Endothelial cell of umbilical vein (primary cell): Measurements from ENCODE around the gene GPR33. TPM values are rescaled to one million over a fixed set of nuclear protein-coding genes. Genes with fewer than 3 reads are reported as not detected.

Experiments used
- BruUV-seq: library from RNA; stranded (reverse); fragments of 400-500 nt; replicated peaks from 2 replicates; lab custom pipeline; 2021; lab: Mats Ljungman, UMichigan
- CTCF ChIA-PET: fragments of 300-600, 350-600 bp; sonication (Branson Sonifier 250); formaldehyde crosslinking; loops from one replicate; lab custom pipeline; 2021; ENCODE audit warnings: antibody characterized with exemption, inconsistent platforms; lab: Charles Lee
- POLR2A ChIA-PET: fragments of 300-600, 350-600 bp; sonication (Branson Sonifier 250); formaldehyde crosslinking; loops from one replicate; lab custom pipeline; 2021; ENCODE audit warnings: antibody characterized with exemption, inconsistent platforms; lab: Charles Lee
- DNase-seq: peaks from one replicate; pipeline ENCODE4 v3.0.0-alpha.2; 2011; ENCODE audit warnings: low read depth, low spot score
- FAIRE-seq: peaks from 2 replicates; lab custom pipeline; 2011; peaks lifted over from hg19 to GRCh38; lab: Jason Lieb, UNC
- H2AFZ ChIP-seq: 2 replicates; pipeline ENCODE4 v1.6.0; 2012; ENCODE audit warnings: low read depth, low read length, control low read depth, inconsistent platforms
- H3K27ac ChIP-seq: 2 replicates; pipeline ENCODE4 v1.5.1; 2011; ENCODE audit warnings: low read depth, mild to moderate bottlenecking, control low read depth, low read length, moderate library complexity; ENCODE audit not compliant: insufficient read depth
- H3K27me3 ChIP-seq, 2 experiments: 2 replicates each; pipeline versions ENCODE4 v1.6.0 to v1.6.1; 2011; ENCODE audit warnings: low read length in 2 of 2, mixed read lengths in 1 of 2; ENCODE audit not compliant: control insufficient read depth in 2 of 2, insufficient read depth in 2 of 2
- H3K36me3 ChIP-seq, 2 experiments: 2 replicates in 1 of 2; 3 replicates in 1 of 2; pipeline ENCODE4 v1.5.1; 2011; ENCODE audit warnings: low read length in 2 of 2, mild to moderate bottlenecking in 1 of 2, moderate library complexity in 1 of 2; ENCODE audit not compliant: control insufficient read depth in 2 of 2, insufficient read depth in 2 of 2; ENCODE audit errors: extremely low read depth in 1 of 2
- H3K4me1 ChIP-seq: 3 replicates; pipeline ENCODE4 v1.5.1; 2011; ENCODE audit warnings: mild to moderate bottlenecking, low read length; ENCODE audit not compliant: control insufficient read depth, insufficient read depth; ENCODE audit errors: extremely low read depth
- H3K4me2 ChIP-seq: 2 replicates; pipeline ENCODE4 v1.6.1; 2011; ENCODE audit warnings: low read length, control low read depth, mixed read lengths; ENCODE audit not compliant: insufficient read depth
- H3K4me3 ChIP-seq, 3 experiments: fragments of 200-600 bp in 1 of 3; sonication (generic), shearing (Covaris generic) in 1 of 3; replicated peaks in 1 of 3; 2 replicates each; pipeline ENCODE4 v1.5.1; 2011 to 2016; ENCODE audit warnings: control low read depth in 3 of 3, low read length in 3 of 3, mild to moderate bottlenecking in 2 of 3, inconsistent platforms in 1 of 3, low read depth in 1 of 3, moderate library complexity in 1 of 3; ENCODE audit not compliant: insufficient read depth in 1 of 3
- H3K79me2 ChIP-seq: 2 replicates; pipeline ENCODE4 v1.6.0; 2012; ENCODE audit warnings: low read length, inconsistent platforms; ENCODE audit not compliant: control insufficient read depth, insufficient read depth
- H3K9ac ChIP-seq: replicated peaks from 2 replicates; pipeline ENCODE3; 2011; ENCODE audit warnings: low read length, control low read depth; ENCODE audit not compliant: insufficient read depth; ENCODE audit errors: extremely low read depth
- H3K9me1 ChIP-seq: replicated peaks from 3 replicates; pipeline ENCODE4 v1.6.0; 2011; ENCODE audit warnings: mild to moderate bottlenecking, low read length; ENCODE audit not compliant: control insufficient read depth, insufficient read depth; ENCODE audit errors: extremely low read depth
- H3K9me3 ChIP-seq: replicated peaks from 2 replicates; pipeline ENCODE4 v1.5.1; 2012; ENCODE audit warnings: low read length, inconsistent platforms; ENCODE audit not compliant: control insufficient read depth, insufficient read depth
- H4K20me1 ChIP-seq: replicated peaks from 2 replicates; pipeline ENCODE3; 2011; ENCODE audit warnings: mild to moderate bottlenecking, low read length; ENCODE audit not compliant: control insufficient read depth, insufficient read depth; ENCODE audit errors: extremely low read depth
- EZH2 ChIP-seq: IDR thresholded peaks from 2 replicates; pipeline ENCODE4 v1.6.1; 2012; ENCODE audit warnings: borderline replicate concordance, low read depth, mild to moderate bottlenecking, moderate library complexity, low read length, inconsistent platforms; ENCODE audit not compliant: severe bottlenecking
- FOS ChIP-seq: IDR thresholded peaks from 2 replicates; pipeline ENCODE4 v1.6.1; 2011; ENCODE audit warnings: mild to moderate bottlenecking, low read length, moderate library complexity, borderline replicate concordance; ENCODE audit not compliant: insufficient read depth
- GATA2 ChIP-seq: IDR thresholded peaks from 2 replicates; pipeline ENCODE4 v1.7.0; 2011; ENCODE audit warnings: low read depth, mild to moderate bottlenecking, moderate library complexity, mixed read lengths, low read length; ENCODE audit not compliant: insufficient read length, insufficient read depth
- JUN ChIP-seq: IDR thresholded peaks from 2 replicates; pipeline ENCODE4 v1.6.1; 2011; ENCODE audit warnings: borderline replicate concordance, low read depth; ENCODE audit not compliant: insufficient read length, insufficient read depth
- MYC ChIP-seq: IDR thresholded peaks from one replicate; pipeline ENCODE4 v1.6.1; 2011; ENCODE audit warnings: mild to moderate bottlenecking, low read depth, low read length
- POLR2A ChIP-seq: IDR thresholded peaks from 2 replicates; pipeline ENCODE4 v1.6.1; 2012; ENCODE audit warnings: low read depth, mild to moderate bottlenecking, control low read depth, low read length
- POLR2AphosphoS5 ChIP-seq: IDR thresholded peaks from 2 replicates; pipeline ENCODE4 v1.6.1; 2012; ENCODE audit warnings: low read depth, mild to moderate bottlenecking, control low read depth, low read length, moderate library complexity; ENCODE audit not compliant: insufficient read depth
- dilution Hi-C: fragments of 300-500 bp; cut with MboI; formaldehyde crosslinking; loops from one replicate; pipeline ENCODE4 v1.15.0; 2019; ENCODE audit warnings: low sequenced_read_pairs; ENCODE audit not compliant: extremely low pct_ligation_motif_present
- intact Hi-C: fragments of 100-400 bp; cut with micrococcal nuclease; formaldehyde crosslinking; loops from one replicate; pipeline ENCODE4 v1.10.0; 2022
- polyA plus RNA-seq, 4 experiments: library from polyadenylated mRNA; depleted of rRNA in 3 of 4; stranded (reverse) in 3 of 4; unstranded in 1 of 4; fragments of >200 nt; gene quantifications; 2 replicates each; pipeline versions ENCODE4 v1.2.1 to v1.2.3, GENCODE V29; 2011 to 2012; ENCODE audit warnings: missing spikeins in 1 of 4
- total RNA-seq: library from RNA; stranded (reverse); gene quantifications from 2 replicates; pipeline ENCODE4 v1.2.3, GENCODE V29; 2021
- TF ChIP-seq, protein P1 (sequence below): IDR thresholded peaks from 2 replicates; pipeline ENCODE4 v1.6.1; 2011; ENCODE audit not compliant: insufficient read depth, insufficient read length
- TF ChIP-seq, protein P2 (sequence below), 2 donors: IDR thresholded peaks; 1 replicate in 1 of 2; 2 replicates in 1 of 2; pipeline ENCODE4 v1.5.1; 2011; ENCODE audit warnings: low read length in 2 of 2, mild to moderate bottlenecking in 2 of 2, moderate library complexity in 2 of 2, control low read depth in 1 of 2, inconsistent platforms in 1 of 2, low read depth in 1 of 2; ENCODE audit not compliant: insufficient read depth in 1 of 2; ENCODE audit errors: extremely low read depth in 1 of 2

GPR33 gene
- total and polyA plus RNA-seq, 2 donors (not counting 3 experiments of a cell fraction or from before 2014, with no cell fraction given) = not detected

DNA sequence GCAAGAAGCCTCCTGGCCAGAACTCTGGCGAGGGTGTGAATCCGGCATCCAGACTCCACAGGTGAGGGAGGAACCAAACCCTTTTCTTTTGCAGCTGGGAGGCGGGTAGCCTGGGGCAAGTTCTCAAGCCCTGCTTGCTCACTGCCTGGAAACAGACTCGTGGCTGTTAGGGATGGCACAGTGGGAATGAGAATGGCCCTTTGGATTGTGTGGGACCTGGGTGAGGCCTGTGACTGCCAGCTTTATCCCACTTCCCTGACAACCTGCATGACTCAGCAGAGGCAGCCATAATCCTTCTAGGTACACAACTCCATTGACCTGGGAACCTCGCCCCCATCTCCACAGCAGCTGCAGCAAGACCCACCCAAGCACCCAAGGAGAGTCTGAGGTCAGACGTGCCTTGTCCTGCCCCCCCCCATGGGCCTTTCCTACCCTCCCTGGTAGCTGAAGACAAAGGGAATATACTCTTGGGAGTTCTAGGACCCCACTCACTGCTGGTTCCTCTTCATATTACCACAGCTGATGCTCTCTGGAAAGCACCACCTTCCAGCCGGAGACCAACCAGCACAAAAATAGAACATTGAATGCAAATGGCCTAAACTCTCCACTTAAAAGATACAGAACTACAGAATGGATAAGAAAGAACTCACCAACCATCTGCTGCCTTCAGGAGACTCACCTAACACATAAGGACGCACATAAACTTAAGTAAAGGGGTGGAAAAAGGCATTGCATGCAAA is 5.1 kb upstream of the GPR33 start:
- no peak overlapping the region for H3K4me3 ChIP-seq
- no TSS peak for BruUV-seq
- no peaks in the 10 kb centered on the region for H3K79me2 ChIP-seq
- H3K9ac ChIP-seq = no peak overlapping the region
- no peak overlapping the region for H2AFZ ChIP-seq
- H3K9me1 ChIP-seq = no peaks in the 10 kb centered on the region
- H3K27ac ChIP-seq = no peak overlapping the region
- no peaks in the 10 kb centered on the region for H3K27me3 ChIP-seq
- H3K4me1 ChIP-seq = no peaks in the 10 kb centered on the region
- H3K36me3 ChIP-seq = no peaks in the 10 kb centered on the region
- H3K4me2 ChIP-seq = no peak overlapping the region
- FAIRE-seq = no peak
- no peaks in the 10 kb centered on the region for H4K20me1 ChIP-seq
- intact Hi-C loops (no loop called here), dilution Hi-C loops (no loop called here)
- no peaks in the 10 kb centered on the region for H3K9me3 ChIP-seq
- no peak for DNase-seq
- ChIA-PET CTCF (interaction anchor here (1.0 to 2.6 kb wide), 2 partner anchors 17 kb away, joined by 3 to 7 read pairs; no protein-coding TSS in a partner anchor), POLR2A (no interaction called here)
- TF ChIP-seq POLR2AphosphoS5 (no peak), POLR2A (no peak), GATA2 (no peak), EZH2 (no peak), FOS (no peak), JUN (no peak), MYC (no peak)
- TF ChIP-seq, protein P1, sequence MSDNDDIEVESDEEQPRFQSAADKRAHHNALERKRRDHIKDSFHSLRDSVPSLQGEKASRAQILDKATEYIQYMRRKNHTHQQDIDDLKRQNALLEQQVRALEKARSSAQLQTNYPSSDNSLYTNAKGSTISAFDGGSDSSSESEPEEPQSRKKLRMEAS = no peak
- TF ChIP-seq, protein P2, sequence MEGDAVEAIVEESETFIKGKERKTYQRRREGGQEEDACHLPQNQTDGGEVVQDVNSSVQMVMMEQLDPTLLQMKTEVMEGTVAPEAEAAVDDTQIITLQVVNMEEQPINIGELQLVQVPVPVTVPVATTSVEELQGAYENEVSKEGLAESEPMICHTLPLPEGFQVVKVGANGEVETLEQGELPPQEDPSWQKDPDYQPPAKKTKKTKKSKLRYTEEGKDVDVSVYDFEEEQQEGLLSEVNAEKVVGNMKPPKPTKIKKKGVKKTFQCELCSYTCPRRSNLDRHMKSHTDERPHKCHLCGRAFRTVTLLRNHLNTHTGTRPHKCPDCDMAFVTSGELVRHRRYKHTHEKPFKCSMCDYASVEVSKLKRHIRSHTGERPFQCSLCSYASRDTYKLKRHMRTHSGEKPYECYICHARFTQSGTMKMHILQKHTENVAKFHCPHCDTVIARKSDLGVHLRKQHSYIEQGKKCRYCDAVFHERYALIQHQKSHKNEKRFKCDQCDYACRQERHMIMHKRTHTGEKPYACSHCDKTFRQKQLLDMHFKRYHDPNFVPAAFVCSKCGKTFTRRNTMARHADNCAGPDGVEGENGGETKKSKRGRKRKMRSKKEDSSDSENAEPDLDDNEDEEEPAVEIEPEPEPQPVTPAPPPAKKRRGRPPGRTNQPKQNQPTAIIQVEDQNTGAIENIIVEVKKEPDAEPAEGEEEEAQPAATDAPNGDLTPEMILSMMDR (IDR thresholded peaks at IDR 0.05; ENCODE audit: extremely low read depth in 1 of 2, insufficient read depth in 1 of 2, low read depth in 1 of 2, low read length in 2 of 2) = no peak
